Tibial nerve (tissue), 4 donors: Measurements from ENCODE around the gene TMEM132A.

Experiments used
- CTCF ChIP-seq, 5 experiments: fragments of 200-600 bp in 3 of 5; fragments of 450-650 bp in 2 of 5; sonication (generic) in 3 of 5; IDR thresholded peaks; one replicate each; pipeline ENCODE4 v1.5.1; 2016 to 2019; ENCODE audit warnings: antibody characterized with exemption in 5 of 5, mild to moderate bottlenecking in 3 of 5, moderate library complexity in 2 of 5
- EP300 ChIP-seq, 2 donors: sonication (generic); formaldehyde crosslinking; IDR thresholded peaks; one replicate each; pipeline ENCODE4 v1.6.1; 2017; ENCODE audit warnings: antibody characterized with exemption in 2 of 2, mild to moderate bottlenecking in 1 of 2
- POLR2A ChIP-seq, 2 donors: fragments of 450-650 bp; IDR thresholded peaks; one replicate each; pipeline ENCODE4 v1.6.1; 2017; ENCODE audit warnings: antibody characterized with exemption in 2 of 2, mild to moderate bottlenecking in 2 of 2, moderate library complexity in 2 of 2

GRCh38 chr11:60938500-60938899, 14.2 kb downstream of the TMEM132A start:
- TF ChIP-seq POLR2A (IDR thresholded peaks at IDR 0.05) = no peak
- no peak for TF ChIP-seq CTCF (IDR thresholded peaks at IDR 0.05)
- TF ChIP-seq EP300 (IDR thresholded peaks at IDR 0.05) = no peak
